ENCODE results near the gene STK36. TPM values are rescaled to one million over a fixed set of nuclear protein-coding genes. Genes with fewer than 3 reads are reported as not detected.
A peak's percentile ranks its signal among the peaks of the same experiment; 100 is the strongest.

The STK36 gene
- total RNA-seq, 4 donors from 2014 or later, result 34.5 to 73.6 (median 44.8) TPM

- intact Hi-C loops (cut with DNase I; ENCODE audit: low total_unique reads) (loop anchor here (5.0 kb wide), 1 partner anchor 759 kb away; no protein-coding TSS in a partner anchor), in situ Hi-C loops (cut with MboI; ENCODE audit: low pct_ligation_motif_present in 1 of 4, low pct_unique_long_range_greater_than_20kb in 1 of 4, low sequenced_read_pairs in 3 of 4) (loop anchor here in 1 of 4 donors (25.0 kb wide), 1 partner anchor 126 kb away; the partner anchor contains the start of gene PRKAG3)
- DNase-seq, result no peak
Observed at GRCh38 chr2:218711550-218711929, 39.7 kb downstream of the STK36 start.

DNA sequence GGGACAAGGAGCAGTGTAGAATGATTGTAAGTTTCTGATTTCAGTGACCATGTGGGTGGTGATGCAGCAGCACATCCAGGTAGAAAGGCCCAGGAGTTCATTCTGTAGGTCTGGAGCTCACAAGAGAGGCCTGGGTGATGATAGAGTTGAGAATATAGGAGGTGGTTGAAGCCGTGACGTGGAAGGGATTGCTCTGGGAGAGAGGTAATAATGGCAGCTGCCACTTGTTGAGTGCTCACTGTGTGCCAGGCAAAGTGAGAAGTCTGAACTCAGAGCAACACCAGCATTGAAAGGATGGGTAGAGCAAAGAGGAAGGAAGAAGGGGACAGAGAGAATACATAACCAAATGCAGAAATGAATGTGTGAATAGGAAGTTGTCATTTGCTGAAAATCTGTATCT is 42.0 kb downstream of the STK36 start:
- in situ Hi-C loops (cut with MboI; ENCODE audit: low pct_ligation_motif_present in 1 of 4, low pct_unique_long_range_greater_than_20kb in 1 of 4, low sequenced_read_pairs in 3 of 4) (loop anchor here in 1 of 4 donors (25.0 kb wide), 1 partner anchor 123 kb away; the partner anchor contains the start of gene PRKAG3), intact Hi-C loops (cut with DNase I; ENCODE audit: low total_unique reads) (loop anchor here (5.0 kb wide), 1 partner anchor 762 kb away; no protein-coding TSS in a partner anchor)
- no peaks in the 10 kb centered on the region for H3K36me3 ChIP-seq
- H3K27ac ChIP-seq, result no peak overlapping the region
- H3K4me1 ChIP-seq, result peaks cover 0 to 34% (median 18%) of the 10 kb centered on the region in 4 donors
- no peak for DNase-seq
- H3K4me3 ChIP-seq, result no peak overlapping the region
- no peaks in the 10 kb centered on the region for H3K9me3 ChIP-seq
- 83 to 84% methylated on average over 2 of the region's 2 CpGs for WGBS, 2 donors (ENCODE audit: low coverage in 1 of 2)
- H3K27me3 ChIP-seq, result no peaks in the 10 kb centered on the region
- TF ChIP-seq EP300 (IDR thresholded peaks at IDR 0.05; ENCODE audit: low read depth), result no peak
- no peak for TF ChIP-seq CTCF (IDR thresholded peaks at IDR 0.05)
- no peak for TF ChIP-seq POLR2A (IDR thresholded peaks at IDR 0.05)
- TF ChIP-seq POLR2AphosphoS5 (IDR thresholded peaks at IDR 0.05), result no peak

More at GRCh38 chr2:218711550-218711929, 39.7 kb downstream of the STK36 start:
- H3K27me3 ChIP-seq, result no peaks in the 10 kb centered on the region
- H3K36me3 ChIP-seq, result no peaks in the 10 kb centered on the region
- peaks cover 0 to 20% (median 11%) of the 10 kb centered on the region in 4 donors for H3K4me1 ChIP-seq
- H3K9me3 ChIP-seq, result no peaks in the 10 kb centered on the region
- 11 to 12% methylated on average over 5 of the region's 5 CpGs for WGBS, 2 donors (ENCODE audit: low coverage in 1 of 2)
- TF ChIP-seq EP300 (IDR thresholded peaks at IDR 0.05; ENCODE audit: low read depth), result no peak
- TF ChIP-seq POLR2AphosphoS5 (IDR thresholded peaks at IDR 0.05), result no peak
- TF ChIP-seq CTCF (IDR thresholded peaks at IDR 0.05), result no peak
- no peak for TF ChIP-seq POLR2A (IDR thresholded peaks at IDR 0.05)
- H3K4me3 ChIP-seq, result peak overlapping the region; percentile 56 to 83 (median 77)
- H3K27ac ChIP-seq, result peak overlapping the region; percentile 90 to 95 (median 93)

GRCh38 chr2:218716070-218716469 is 44.2 kb downstream of the STK36 start:
- Histone ChIP-seq H3K9me3 (no peaks in the 10 kb centered on the region), H3K36me3 (no peaks in the 10 kb centered on the region), H3K27me3 (no peaks in the 10 kb centered on the region), H3K4me3 (no peak overlapping the region), H3K27ac (no peak overlapping the region), H3K4me1 (peaks cover 0 to 30% (median 15%) of the 10 kb centered on the region in 4 donors)
- TF ChIP-seq POLR2AphosphoS5 (IDR thresholded peaks at IDR 0.05) (no peak), CTCF (IDR thresholded peaks at IDR 0.05) (no peak), POLR2A (IDR thresholded peaks at IDR 0.05) (no peak), EP300 (IDR thresholded peaks at IDR 0.05; ENCODE audit: low read depth) (no peak)
- in situ Hi-C loops (cut with MboI; ENCODE audit: low pct_ligation_motif_present in 1 of 4, low pct_unique_long_range_greater_than_20kb in 1 of 4, low sequenced_read_pairs in 3 of 4), result loop anchor here in 1 of 4 donors (25.0 kb wide), 1 partner anchor 121 kb away; the partner anchor contains the start of gene PRKAG3
- intact Hi-C loops (cut with DNase I; ENCODE audit: low total_unique reads), result no loop called here
- 73 to 83% methylated on average over 3 to 4 of the region's 4 CpGs for WGBS, 2 donors (ENCODE audit: low coverage in 1 of 2)
- no peak for DNase-seq

GRCh38 chr2:218717262-218717661 is 45.4 kb downstream of the STK36 start:
- H3K4me1 ChIP-seq, result peaks cover 0 to 19% (median 7%) of the 10 kb centered on the region in 4 donors
- TF ChIP-seq CTCF (IDR thresholded peaks at IDR 0.05), result no peak
- TF ChIP-seq POLR2AphosphoS5 (IDR thresholded peaks at IDR 0.05), result no peak
- TF ChIP-seq EP300 (IDR thresholded peaks at IDR 0.05; ENCODE audit: low read depth), result no peak
- no peak for TF ChIP-seq POLR2A (IDR thresholded peaks at IDR 0.05)
- intact Hi-C loops (cut with DNase I; ENCODE audit: low total_unique reads), result no loop called here
- H3K36me3 ChIP-seq, result no peaks in the 10 kb centered on the region
- H3K27ac ChIP-seq, result peak overlapping the region; percentile 24 to 62 (median 55)
- no peak for DNase-seq
- WGBS, 2 donors (ENCODE audit: low coverage in 1 of 2), result 57 to 63% methylated on average over 2 to 3 of the region's 3 CpGs
- no peaks in the 10 kb centered on the region for H3K27me3 ChIP-seq
- in situ Hi-C loops (cut with MboI; ENCODE audit: low pct_ligation_motif_present in 1 of 4, low pct_unique_long_range_greater_than_20kb in 1 of 4, low sequenced_read_pairs in 3 of 4), result loop anchor here in 1 of 4 donors (25.0 kb wide), 1 partner anchor 120 kb away; the partner anchor contains the start of gene PRKAG3
- no peaks in the 10 kb centered on the region for H3K9me3 ChIP-seq
- no peak overlapping the region for H3K4me3 ChIP-seq

All from transverse colon (tissue), 4 donors.